GM20000 (cell line): Measurements from ENCODE around the gene IRS1.

Source experiments
- DNase-seq: peaks from one replicate; pipeline ENCODE4 v3.0.0; 2012; ENCODE audit warnings: low spot score
- TF ChIP-seq, protein P1 (sequence below): IDR thresholded peaks from 2 replicates; pipeline ENCODE4 v1.5.1; 2012; ENCODE audit warnings: mild to moderate bottlenecking, control low read depth; ENCODE audit errors: extremely low read depth, missing control alignments

The IRS1 gene

DNA sequence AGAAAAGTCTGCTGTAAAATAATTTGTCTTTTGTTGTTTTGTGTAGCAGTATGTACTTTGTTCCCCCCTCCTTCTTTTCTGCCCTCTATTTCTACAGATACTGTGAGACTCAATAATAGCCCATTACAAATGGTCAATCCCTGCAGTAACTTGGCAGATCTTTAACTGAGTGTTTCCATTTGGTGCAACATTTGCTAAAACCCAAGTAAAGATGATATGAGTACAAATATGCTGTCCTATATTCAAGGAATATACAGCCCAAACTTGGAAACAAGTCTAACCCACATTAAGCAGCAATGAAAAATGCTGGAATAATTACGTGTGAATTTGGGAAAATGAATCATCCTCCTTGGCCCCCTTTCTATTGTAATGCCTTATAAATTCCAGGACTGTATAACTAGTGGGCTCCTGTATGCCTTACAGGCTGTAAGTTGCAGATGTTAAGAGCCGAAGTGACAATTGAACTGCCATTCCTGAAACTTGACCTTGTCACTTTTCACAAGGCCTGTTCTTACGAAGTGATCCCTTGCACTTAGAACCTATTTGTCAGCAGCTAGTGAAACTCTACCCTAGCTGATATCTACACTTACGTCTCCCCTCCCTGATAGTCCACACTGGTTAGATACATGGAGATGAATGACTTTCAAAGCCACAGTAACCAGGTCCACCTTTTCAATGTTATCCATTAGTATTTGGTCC is 104.9 kb downstream of the IRS1 start:
- no peak for DNase-seq
- TF ChIP-seq, protein P1, sequence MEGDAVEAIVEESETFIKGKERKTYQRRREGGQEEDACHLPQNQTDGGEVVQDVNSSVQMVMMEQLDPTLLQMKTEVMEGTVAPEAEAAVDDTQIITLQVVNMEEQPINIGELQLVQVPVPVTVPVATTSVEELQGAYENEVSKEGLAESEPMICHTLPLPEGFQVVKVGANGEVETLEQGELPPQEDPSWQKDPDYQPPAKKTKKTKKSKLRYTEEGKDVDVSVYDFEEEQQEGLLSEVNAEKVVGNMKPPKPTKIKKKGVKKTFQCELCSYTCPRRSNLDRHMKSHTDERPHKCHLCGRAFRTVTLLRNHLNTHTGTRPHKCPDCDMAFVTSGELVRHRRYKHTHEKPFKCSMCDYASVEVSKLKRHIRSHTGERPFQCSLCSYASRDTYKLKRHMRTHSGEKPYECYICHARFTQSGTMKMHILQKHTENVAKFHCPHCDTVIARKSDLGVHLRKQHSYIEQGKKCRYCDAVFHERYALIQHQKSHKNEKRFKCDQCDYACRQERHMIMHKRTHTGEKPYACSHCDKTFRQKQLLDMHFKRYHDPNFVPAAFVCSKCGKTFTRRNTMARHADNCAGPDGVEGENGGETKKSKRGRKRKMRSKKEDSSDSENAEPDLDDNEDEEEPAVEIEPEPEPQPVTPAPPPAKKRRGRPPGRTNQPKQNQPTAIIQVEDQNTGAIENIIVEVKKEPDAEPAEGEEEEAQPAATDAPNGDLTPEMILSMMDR, result no peak

DNA sequence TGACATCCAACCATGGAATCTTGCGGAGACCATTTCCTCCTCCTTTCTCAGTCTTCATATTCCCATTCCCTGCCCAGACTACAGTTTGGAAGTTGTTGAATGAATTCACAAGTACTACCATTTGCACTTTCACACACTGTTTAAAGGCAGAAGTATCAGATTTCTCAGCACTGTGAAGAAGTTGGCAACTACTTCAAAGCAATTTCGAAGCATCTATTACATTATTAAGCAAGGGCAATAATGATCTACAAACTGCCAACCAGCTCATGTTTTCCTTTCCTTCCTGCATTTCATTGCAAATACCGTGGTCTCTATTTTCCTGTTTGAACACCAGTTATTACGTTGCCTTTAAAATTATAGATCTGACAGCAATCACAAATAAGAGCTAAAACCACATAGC is 105.5 kb downstream of the IRS1 start:
- TF ChIP-seq, protein P1, result no peak
- no peak for DNase-seq

DNA sequence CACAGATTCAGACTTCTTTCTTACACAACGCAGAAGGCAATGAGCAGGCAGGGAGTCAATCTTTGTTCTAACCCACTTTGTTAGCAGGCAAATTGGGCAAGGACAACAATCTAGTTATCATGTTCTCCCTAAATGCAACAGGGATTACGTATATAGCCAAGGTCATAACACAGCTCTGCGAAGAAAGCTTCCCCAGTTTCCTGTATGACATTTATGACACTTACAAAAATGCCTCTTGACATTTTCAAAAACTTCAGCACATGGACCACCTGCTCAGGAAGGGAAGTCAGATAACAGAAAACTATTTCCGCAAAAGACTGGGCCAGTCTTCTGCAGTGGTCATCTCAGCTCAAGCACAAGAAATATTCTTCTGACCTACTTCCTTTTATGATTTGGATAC is 106.1 kb downstream of the IRS1 start:
- DNase-seq, result no peak
- TF ChIP-seq, protein P1, result no peak

DNA sequence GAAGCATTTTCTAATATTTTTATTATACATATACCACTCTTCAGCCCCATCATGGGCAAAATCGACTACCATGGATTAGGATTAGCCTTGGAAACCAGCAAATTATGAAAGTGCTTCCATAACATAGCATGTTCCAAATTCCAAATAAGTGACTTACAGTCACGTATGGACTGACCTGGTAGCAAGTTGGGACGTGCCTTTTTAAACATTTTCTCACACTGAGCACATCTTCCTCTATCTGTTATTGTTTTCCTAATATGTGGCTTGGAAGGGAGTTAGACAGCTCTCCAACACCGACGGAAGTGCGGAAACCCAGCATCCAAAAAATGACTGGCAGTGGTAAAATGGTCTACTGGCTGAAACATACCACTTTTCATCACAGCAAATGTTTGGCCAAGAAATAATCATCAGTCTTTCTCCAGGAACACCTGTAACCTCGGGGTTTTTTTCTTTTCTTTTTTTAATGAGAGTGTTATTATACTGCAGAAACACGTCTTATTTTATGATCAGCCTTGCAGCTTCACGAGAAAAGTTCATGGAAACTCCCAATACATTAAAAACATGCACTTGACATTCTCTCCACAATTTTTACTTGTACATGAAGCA is 107.0 kb downstream of the IRS1 start:
- TF ChIP-seq, protein P1, result no peak
- DNase-seq, result no peak

- DNase-seq, result no peak
- TF ChIP-seq, protein P1, result no peak
Measured at GRCh38 chr2:226691255-226691654, 108.4 kb downstream of the IRS1 start.

DNA sequence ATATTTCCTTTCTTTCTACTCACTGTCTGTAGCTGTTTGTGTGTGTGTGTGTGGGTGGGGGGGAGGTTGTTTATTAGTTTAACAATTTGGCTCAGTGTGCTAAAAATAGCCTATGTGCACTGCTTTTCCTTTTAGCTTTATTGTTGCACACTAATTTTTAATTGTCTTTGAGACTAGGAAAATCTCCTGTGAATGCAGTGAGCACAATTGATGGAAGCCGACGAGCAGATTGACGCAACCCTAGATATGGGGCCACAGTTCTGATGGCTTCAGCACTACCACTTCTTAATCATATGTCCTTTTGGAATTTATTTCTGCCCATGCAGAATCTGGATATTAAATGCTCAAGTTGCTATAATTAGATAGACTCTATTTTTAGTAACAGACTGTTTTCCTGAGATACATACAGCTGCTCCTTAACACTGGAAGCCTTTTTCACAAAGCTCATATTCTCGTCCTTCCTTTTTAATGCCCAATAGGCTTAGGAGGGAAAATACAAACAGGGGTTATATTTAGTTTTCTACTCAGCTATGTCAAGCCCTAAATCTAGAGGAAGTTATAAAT is 109.1 kb downstream of the IRS1 start:
- DNase-seq, result no peak
- TF ChIP-seq, protein P1, result no peak

DNA sequence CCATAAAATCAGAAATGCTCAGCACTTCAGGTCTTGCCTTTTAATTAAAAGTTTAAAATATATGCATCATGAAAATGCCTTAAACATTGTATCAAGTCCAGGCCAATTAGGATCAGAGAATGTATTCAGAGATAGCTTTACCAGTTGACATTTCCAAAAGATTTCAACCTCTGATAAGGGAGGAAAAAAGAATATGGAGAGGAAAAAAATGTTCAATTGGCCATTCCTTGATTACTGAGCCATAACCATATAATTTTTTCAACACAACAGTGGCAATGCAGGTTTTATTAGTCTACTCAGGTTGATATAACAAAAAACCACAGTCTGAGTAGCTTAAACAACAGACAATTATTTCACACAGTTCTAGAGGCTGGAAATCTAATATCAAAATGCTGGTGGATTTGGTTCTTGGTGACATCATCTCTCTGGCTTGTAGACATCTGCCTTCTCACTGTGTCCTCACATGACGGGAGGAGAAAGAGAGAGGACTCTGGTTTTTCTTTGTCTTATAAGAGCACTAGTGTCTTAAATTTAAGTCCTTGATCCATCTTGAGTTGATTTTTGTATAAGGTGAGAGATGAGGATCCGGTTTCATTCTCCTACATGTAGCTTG is 111.9 kb downstream of the IRS1 start:
- DNase-seq, result no peak
- TF ChIP-seq, protein P1, result no peak
